ENCODE results near the gene IQGAP3.

DNA sequence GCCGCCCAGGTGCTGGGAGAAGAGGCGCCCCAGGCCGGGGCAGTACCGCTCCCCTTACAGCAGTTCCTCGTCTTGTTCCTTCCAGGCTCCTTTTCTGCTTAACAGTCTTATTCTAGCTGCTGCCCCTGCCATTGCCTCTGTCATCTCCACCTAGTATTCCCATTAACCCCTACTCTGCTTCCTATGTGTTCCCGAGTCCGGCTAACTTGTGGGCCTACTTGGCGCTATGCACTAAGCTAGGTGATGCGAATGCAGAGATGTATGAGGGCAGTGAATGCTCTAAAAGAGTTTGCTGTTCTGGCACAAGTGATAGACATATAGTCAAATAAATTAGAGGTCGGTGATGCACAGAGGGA lies 276 bp upstream of the IQGAP3 start:
- TF ChIP-seq, protein P1, sequence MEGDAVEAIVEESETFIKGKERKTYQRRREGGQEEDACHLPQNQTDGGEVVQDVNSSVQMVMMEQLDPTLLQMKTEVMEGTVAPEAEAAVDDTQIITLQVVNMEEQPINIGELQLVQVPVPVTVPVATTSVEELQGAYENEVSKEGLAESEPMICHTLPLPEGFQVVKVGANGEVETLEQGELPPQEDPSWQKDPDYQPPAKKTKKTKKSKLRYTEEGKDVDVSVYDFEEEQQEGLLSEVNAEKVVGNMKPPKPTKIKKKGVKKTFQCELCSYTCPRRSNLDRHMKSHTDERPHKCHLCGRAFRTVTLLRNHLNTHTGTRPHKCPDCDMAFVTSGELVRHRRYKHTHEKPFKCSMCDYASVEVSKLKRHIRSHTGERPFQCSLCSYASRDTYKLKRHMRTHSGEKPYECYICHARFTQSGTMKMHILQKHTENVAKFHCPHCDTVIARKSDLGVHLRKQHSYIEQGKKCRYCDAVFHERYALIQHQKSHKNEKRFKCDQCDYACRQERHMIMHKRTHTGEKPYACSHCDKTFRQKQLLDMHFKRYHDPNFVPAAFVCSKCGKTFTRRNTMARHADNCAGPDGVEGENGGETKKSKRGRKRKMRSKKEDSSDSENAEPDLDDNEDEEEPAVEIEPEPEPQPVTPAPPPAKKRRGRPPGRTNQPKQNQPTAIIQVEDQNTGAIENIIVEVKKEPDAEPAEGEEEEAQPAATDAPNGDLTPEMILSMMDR (IDR thresholded peaks at IDR 0.05) = peak in 1 of 4 experiments; percentile 12
- TF ChIP-seq POLR2A (IDR thresholded peaks at IDR 0.05) = no peak

All from uterus (tissue), 2 donors.